Transverse colon (tissue), 4 donors: ENCODE results near the gene OSCP1. TPM values are rescaled to one million over a fixed set of nuclear protein-coding genes. Genes with fewer than 3 reads are reported as not detected.

ENCODE experiments used
- DNase-seq: peaks from one replicate; pipeline ENCODE4 v3.0.0-alpha.2; 2019
- H3K27ac ChIP-seq, 4 donors: fragments of 200-600 bp; sonication (generic); 2 replicates each; pipeline ENCODE4 v1.5.1; 2016 to 2018; ENCODE audit warnings: inconsistent platforms in 4 of 4
- H3K27me3 ChIP-seq: fragments of 200-600 bp; sonication (generic); 2 replicates; pipeline ENCODE4 v1.5.1; 2017; ENCODE audit warnings: inconsistent platforms
- H3K36me3 ChIP-seq, 4 donors: fragments of 200-600 bp; sonication (generic); 2 replicates each; pipeline ENCODE4 v1.5.1; 2017 to 2019; ENCODE audit warnings: inconsistent platforms in 4 of 4
- H3K4me1 ChIP-seq, 4 donors: fragments of 200-600 bp; sonication (generic); 2 replicates each; pipeline ENCODE4 v1.5.1; 2017 to 2020; ENCODE audit warnings: inconsistent platforms in 4 of 4
- H3K4me3 ChIP-seq, 4 donors: fragments of 200-600 bp; sonication (generic); 1 replicate in 1 of 4; 2 replicates in 3 of 4; pipeline versions ENCODE4 v1.5.1 to v1.6.1; 2017 to 2019; ENCODE audit warnings: inconsistent platforms in 4 of 4
- H3K9me3 ChIP-seq, 2 donors: fragments of 200-600 bp; sonication (generic); 2 replicates each; pipeline ENCODE4 v1.5.1; 2017 to 2019; ENCODE audit warnings: inconsistent platforms in 2 of 2
- EP300 ChIP-seq: sonication (generic); formaldehyde crosslinking; IDR thresholded peaks from one replicate; pipeline ENCODE4 v1.6.1; 2017; ENCODE audit warnings: antibody characterized with exemption, low read depth
- POLR2A ChIP-seq: fragments of 450-650 bp; IDR thresholded peaks from one replicate; pipeline ENCODE4 v1.6.1; 2016; ENCODE audit warnings: antibody characterized with exemption, mild to moderate bottlenecking, moderate library complexity
- POLR2AphosphoS5 ChIP-seq, 3 donors: sonication (generic); formaldehyde crosslinking; IDR thresholded peaks; one replicate each; pipeline ENCODE4 v1.6.1; 2016; ENCODE audit warnings: antibody characterized with exemption in 3 of 3
- WGBS, 2 donors: methylation state at CpG; one replicate each; pipeline ENCODE4 v1.1.5; 2018; ENCODE audit warnings: low coverage in 1 of 2; 5-methylcytosine and 5-hydroxymethylcytosine counted together
- in situ Hi-C, 4 donors: fragments of 200-750 bp; cut with MboI; loops; one replicate each; pipeline versions ENCODE4 v1.15.0 to v1.15.1; 2017; ENCODE audit warnings: low sequenced_read_pairs in 3 of 4, low pct_ligation_motif_present in 1 of 4, low pct_unique_long_range_greater_than_20kb in 1 of 4
- intact Hi-C: fragments of 100-400 bp; cut with DNase I; formaldehyde crosslinking; loops from one replicate; pipeline ENCODE4 v1.15.1; 2023; ENCODE audit warnings: low total_unique reads
- total RNA-seq, 4 donors: library from RNA; depleted of rRNA; stranded (reverse); fragments of >200 nt; gene quantifications; one replicate each; pipeline ENCODE4 v1.1.0, GENCODE V29; 2016
- TF ChIP-seq, protein P1 (sequence below), 5 experiments: fragments of 200-600 bp in 3 of 5; fragments of 450-650 bp in 2 of 5; sonication (generic) in 3 of 5; IDR thresholded peaks; 1 replicate in 2 of 5; 2 replicates in 3 of 5; pipeline ENCODE4 v1.5.1; 2016 to 2017; ENCODE audit warnings: antibody characterized with exemption in 5 of 5, inconsistent platforms in 3 of 5, mild to moderate bottlenecking in 2 of 5, moderate library complexity in 1 of 5

The OSCP1 gene
- total RNA-seq, 4 donors from 2014 or later, result 1.2 to 4.8 (median 3.7) TPM; not detected in 1

DNA sequence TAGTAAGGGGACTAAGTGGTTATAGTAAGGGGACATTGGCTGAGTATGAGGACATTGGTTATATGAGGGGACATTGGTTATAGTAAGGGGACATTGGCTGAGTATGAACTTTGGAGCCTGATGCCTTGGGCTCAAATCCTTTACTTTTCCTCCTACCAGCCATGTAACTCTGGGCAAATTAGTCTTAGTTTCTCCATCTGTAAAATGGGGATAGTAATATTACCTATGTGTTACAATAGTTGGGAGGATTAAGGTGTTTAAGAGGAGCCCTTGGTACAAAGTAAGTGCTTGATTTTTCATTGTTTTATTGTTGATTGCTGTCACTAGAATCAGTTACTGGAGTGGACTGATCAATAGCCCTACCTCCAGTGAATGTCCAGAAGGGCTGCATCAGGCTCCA lies 2.8 kb downstream of the OSCP1 start:
- peaks cover 3 to 15% (median 8%) of the 10 kb centered on the region in 4 donors for H3K4me1 ChIP-seq
- no peaks in the 10 kb centered on the region for H3K9me3 ChIP-seq
- H3K36me3 ChIP-seq, result no peaks in the 10 kb centered on the region
- TF ChIP-seq POLR2AphosphoS5 (IDR thresholded peaks at IDR 0.05) (no peak), EP300 (no peak), POLR2A (no peak)
- TF ChIP-seq, protein P1, sequence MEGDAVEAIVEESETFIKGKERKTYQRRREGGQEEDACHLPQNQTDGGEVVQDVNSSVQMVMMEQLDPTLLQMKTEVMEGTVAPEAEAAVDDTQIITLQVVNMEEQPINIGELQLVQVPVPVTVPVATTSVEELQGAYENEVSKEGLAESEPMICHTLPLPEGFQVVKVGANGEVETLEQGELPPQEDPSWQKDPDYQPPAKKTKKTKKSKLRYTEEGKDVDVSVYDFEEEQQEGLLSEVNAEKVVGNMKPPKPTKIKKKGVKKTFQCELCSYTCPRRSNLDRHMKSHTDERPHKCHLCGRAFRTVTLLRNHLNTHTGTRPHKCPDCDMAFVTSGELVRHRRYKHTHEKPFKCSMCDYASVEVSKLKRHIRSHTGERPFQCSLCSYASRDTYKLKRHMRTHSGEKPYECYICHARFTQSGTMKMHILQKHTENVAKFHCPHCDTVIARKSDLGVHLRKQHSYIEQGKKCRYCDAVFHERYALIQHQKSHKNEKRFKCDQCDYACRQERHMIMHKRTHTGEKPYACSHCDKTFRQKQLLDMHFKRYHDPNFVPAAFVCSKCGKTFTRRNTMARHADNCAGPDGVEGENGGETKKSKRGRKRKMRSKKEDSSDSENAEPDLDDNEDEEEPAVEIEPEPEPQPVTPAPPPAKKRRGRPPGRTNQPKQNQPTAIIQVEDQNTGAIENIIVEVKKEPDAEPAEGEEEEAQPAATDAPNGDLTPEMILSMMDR (IDR thresholded peaks at IDR 0.05), result no peak
- no peak overlapping the region for H3K4me3 ChIP-seq
- no peak for DNase-seq
- intact Hi-C loops, result no loop called here
- H3K27ac ChIP-seq, result no peak overlapping the region
- in situ Hi-C loops, result no loop called here
- H3K27me3 ChIP-seq, result no peaks in the 10 kb centered on the region

DNA sequence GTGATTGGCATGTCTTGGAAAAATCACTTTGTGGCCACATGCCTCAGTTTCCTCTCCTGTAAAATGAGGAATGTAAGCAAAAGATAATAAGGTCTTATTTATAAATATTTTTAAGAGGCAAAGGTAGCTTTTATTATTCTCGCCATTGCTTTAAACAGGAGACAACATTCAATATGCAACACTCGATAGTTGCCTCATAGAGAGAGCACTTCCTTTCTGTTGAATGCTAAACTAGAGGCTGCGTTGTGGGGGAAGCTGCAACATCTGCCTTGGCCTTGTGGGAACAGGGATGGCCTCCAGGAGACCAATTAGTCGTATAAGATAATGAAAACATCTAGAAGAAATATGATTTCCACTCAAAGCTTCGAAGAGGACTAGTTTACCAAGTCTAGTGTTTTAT lies 3.5 kb downstream of the OSCP1 start:
- no peak overlapping the region for H3K27ac ChIP-seq
- in situ Hi-C loops (no loop called here), intact Hi-C loops (no loop called here)
- TF ChIP-seq, protein P1 (IDR thresholded peaks at IDR 0.05), result no peak
- H3K4me1 ChIP-seq, result peaks cover 3 to 15% (median 8%) of the 10 kb centered on the region in 4 donors
- no peaks in the 10 kb centered on the region for H3K27me3 ChIP-seq
- H3K36me3 ChIP-seq, result no peaks in the 10 kb centered on the region
- no peaks in the 10 kb centered on the region for H3K9me3 ChIP-seq
- no peak overlapping the region for H3K4me3 ChIP-seq
- WGBS, 2 donors, result 61 to 77% methylated on average over 5 of the region's 5 CpGs
- DNase-seq, result no peak

DNA sequence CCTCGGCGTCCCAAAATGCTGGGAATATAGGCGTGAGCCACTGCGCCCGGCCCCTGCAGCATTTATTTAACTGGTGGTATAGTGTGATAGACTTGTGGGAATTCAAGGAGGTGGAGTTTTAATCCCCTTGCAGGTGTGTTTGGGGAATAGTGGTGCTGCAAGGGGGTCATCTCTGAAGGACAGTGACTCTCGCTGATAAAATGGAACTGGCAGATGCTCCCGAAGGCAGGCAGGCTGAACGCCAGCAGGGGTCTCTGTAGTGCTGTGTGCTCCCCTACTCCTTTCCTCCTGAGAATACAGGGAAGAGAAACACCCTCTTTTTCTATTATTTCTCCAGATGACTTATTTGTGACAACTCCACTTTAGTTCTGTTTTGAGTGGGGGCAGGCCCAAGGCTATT lies 4.0 kb downstream of the OSCP1 start:
- Histone ChIP-seq H3K27ac (no peak overlapping the region), H3K36me3 (no peaks in the 10 kb centered on the region), H3K27me3 (no peaks in the 10 kb centered on the region), H3K4me1 (peaks cover 3 to 12% (median 7%) of the 10 kb centered on the region in 4 donors), H3K4me3 (no peak overlapping the region), H3K9me3 (no peaks in the 10 kb centered on the region)
- no peak for DNase-seq
- in situ Hi-C loops (no loop called here), intact Hi-C loops (no loop called here)
- WGBS, 2 donors, result 71% methylated on average over 8 of the region's 8 CpGs; no CpG with 5 or more reads in 1 of the 2 donors
- TF ChIP-seq, protein P1 (IDR thresholded peaks at IDR 0.05), result no peak
- TF ChIP-seq POLR2A (no peak), EP300 (no peak), POLR2AphosphoS5 (IDR thresholded peaks at IDR 0.05) (no peak)

DNA sequence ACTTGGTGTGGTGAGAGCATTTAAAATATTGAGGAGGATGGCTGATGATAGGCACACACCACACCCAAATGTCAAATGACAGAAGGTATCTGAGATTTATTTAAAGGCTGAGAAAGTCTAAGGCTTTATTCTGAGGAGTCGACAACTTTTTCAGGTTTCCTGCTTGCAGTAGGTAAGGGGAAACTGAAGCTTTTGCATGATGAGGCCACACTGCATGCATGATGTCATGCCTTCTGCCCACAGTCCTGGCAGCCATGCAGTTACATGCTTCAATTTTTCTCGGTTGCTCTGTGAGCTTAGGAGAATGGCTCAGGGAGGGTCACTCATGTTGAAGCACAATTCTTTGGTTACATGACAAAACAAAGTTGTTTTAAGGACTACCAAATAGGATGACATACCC lies 7.0 kb downstream of the OSCP1 start:
- intact Hi-C loops, result no loop called here
- WGBS, 2 donors, result 77 to 88% methylated on average over 2 of the region's 2 CpGs
- no peaks in the 10 kb centered on the region for H3K27me3 ChIP-seq
- no peak overlapping the region for H3K27ac ChIP-seq
- no peaks in the 10 kb centered on the region for H3K9me3 ChIP-seq
- no peak overlapping the region for H3K4me3 ChIP-seq
- no peak for DNase-seq
- TF ChIP-seq POLR2A, result no peak
- no peak for TF ChIP-seq POLR2AphosphoS5 (IDR thresholded peaks at IDR 0.05)
- TF ChIP-seq, protein P1 (IDR thresholded peaks at IDR 0.05), result no peak
- no peak for TF ChIP-seq EP300
- no peaks in the 10 kb centered on the region for H3K36me3 ChIP-seq
- in situ Hi-C loops, result no loop called here
- H3K4me1 ChIP-seq, result no peaks in the 10 kb centered on the region
